Vagina (tissue), 2 donors: ENCODE measurements around the gene ALK.

ENCODE experiments used
- CTCF ChIP-seq, 3 experiments: fragments of 450-650 bp in 2 of 3; fragments of 200-600 bp in 1 of 3; sonication (generic) in 1 of 3; IDR thresholded peaks; one replicate each; pipeline ENCODE4 v1.5.1; 2017 to 2019; ENCODE audit warnings: antibody characterized with exemption in 3 of 3, mild to moderate bottlenecking in 2 of 3, moderate library complexity in 2 of 3
- POLR2A ChIP-seq, 2 donors: fragments of 450-650 bp; IDR thresholded peaks; one replicate each; pipeline ENCODE4 v1.6.1; 2017; ENCODE audit warnings: antibody characterized with exemption in 2 of 2, mild to moderate bottlenecking in 2 of 2, moderate library complexity in 2 of 2

GRCh38 chr2:29516767-29517166 is 404.6 kb downstream of the ALK start:
- TF ChIP-seq CTCF (IDR thresholded peaks at IDR 0.05) (no peak), POLR2A (IDR thresholded peaks at IDR 0.05) (no peak)
